Bronchial epithelial cell (primary cell): ENCODE measurements around the gene DENND4A. TPM values are rescaled to one million over a fixed set of nuclear protein-coding genes. Genes with fewer than 3 reads are reported as not detected.

Experiments used
- DNase-seq: peaks from one replicate; pipeline ENCODE4 v3.0.0-alpha.2; 2010; ENCODE audit warnings: low read depth
- FAIRE-seq: peaks from 2 replicates; lab custom pipeline; 2011; peaks lifted over from hg19 to GRCh38; lab: Jason Lieb, UNC
- H3K27me3 ChIP-seq: 2 replicates; pipeline ENCODE4 v1.5.1; 2011; ENCODE audit warnings: low read length; ENCODE audit not compliant: control insufficient read depth, insufficient read depth
- H3K36me3 ChIP-seq: 2 replicates; pipeline ENCODE4 v1.5.1; 2011; ENCODE audit warnings: low read length; ENCODE audit not compliant: control insufficient read depth, insufficient read depth
- H3K4me3 ChIP-seq: 2 replicates; pipeline ENCODE4 v1.5.1; 2011; ENCODE audit warnings: mild to moderate bottlenecking, low read depth, low read length, control low read depth
- CTCF ChIP-seq: IDR thresholded peaks from 2 replicates; pipeline ENCODE4 v1.5.1; 2011; ENCODE audit warnings: mild to moderate bottlenecking, moderate library complexity, low read length, control low read depth, inconsistent platforms; ENCODE audit not compliant: insufficient read depth, severe bottlenecking
- total RNA-seq: library from RNA; depleted of rRNA; stranded (reverse); fragments of >200 nt; gene quantifications from 2 replicates; pipeline ENCODE4 v1.2.1, GENCODE V29; 2014

Gene DENND4A
- total RNA-seq, 1 donor from 2014 or later: 11.1 TPM

GRCh38 chr15:65762399-65762798, 29.7 kb downstream of the DENND4A start:
- H3K4me3 ChIP-seq: no peak overlapping the region
- DNase-seq (no peak), FAIRE-seq (no peak)
- no peaks in the 10 kb centered on the region for H3K36me3 ChIP-seq
- no peak for TF ChIP-seq CTCF
- H3K27me3 ChIP-seq: no peaks in the 10 kb centered on the region

- FAIRE-seq: no peak
- no peaks in the 10 kb centered on the region for H3K27me3 ChIP-seq
- H3K4me3 ChIP-seq: no peak overlapping the region
- TF ChIP-seq CTCF: no peak
- no peaks in the 10 kb centered on the region for H3K36me3 ChIP-seq
- DNase-seq: no peak
These were observed 30.7 kb downstream of the DENND4A start for GRCh38 chr15:65761210-65761926.

GRCh38 chr15:65759441-65759840, 32.7 kb downstream of the DENND4A start:
- no peak overlapping the region for H3K4me3 ChIP-seq
- no peaks in the 10 kb centered on the region for H3K27me3 ChIP-seq
- DNase-seq: no peak
- FAIRE-seq: no peak
- no peaks in the 10 kb centered on the region for H3K36me3 ChIP-seq
- TF ChIP-seq CTCF: no peak

GRCh38 chr15:65758242-65758641, 33.9 kb downstream of the DENND4A start:
- no peak for TF ChIP-seq CTCF
- Histone ChIP-seq H3K27me3 (no peaks in the 10 kb centered on the region), H3K4me3 (no peak overlapping the region), H3K36me3 (no peaks in the 10 kb centered on the region)
- FAIRE-seq (no peak), DNase-seq (no peak)

GRCh38 chr15:65757256-65757655, 34.8 kb downstream of the DENND4A start:
- no peaks in the 10 kb centered on the region for H3K27me3 ChIP-seq
- FAIRE-seq: no peak
- DNase-seq: no peak

More at GRCh38 chr15:65757256-65757655, 34.8 kb downstream of the DENND4A start:
- H3K4me3 ChIP-seq: no peak overlapping the region
- no peaks in the 10 kb centered on the region for H3K36me3 ChIP-seq
- no peak for TF ChIP-seq CTCF
